SK-N-SH (cell line): ENCODE measurements around the gene ELP1. TPM values are rescaled to one million over a fixed set of nuclear protein-coding genes. Genes with fewer than 3 reads are reported as not detected.

Experiments used
- CTCF ChIA-PET: fragments of 300-600, 350-600 bp; formaldehyde crosslinking; extraction: SDS; loops from one replicate; lab custom pipeline; 2021; lab: Yijun Ruan, JAX
- POLR2A ChIA-PET: fragments of 350-600 bp; sonication (Branson Sonifier 250); formaldehyde crosslinking; extraction: SDS; loops from one replicate; lab custom pipeline; 2020; ENCODE audit warnings: antibody characterized with exemption, inconsistent platforms; lab: Yijun Ruan, JAX
- DNase-seq: peaks from one replicate; pipeline ENCODE4 v3.0.0; 2012
- H2AFZ ChIP-seq: fragments of 200-600 bp; sonication (generic); 2 replicates; pipeline ENCODE4 v1.8.1; 2016; ENCODE audit warnings: antibody characterized with exemption, mild to moderate bottlenecking, low read depth
- H3F3A ChIP-seq: fragments of 200-600 bp; sonication (generic); replicated peaks from 2 replicates; pipeline ENCODE3; 2016; ENCODE audit warnings: antibody characterized with exemption, mild to moderate bottlenecking; ENCODE audit not compliant: insufficient read depth
- H3K27ac ChIP-seq, 2 experiments: fragments of 200-500 bp in 1 of 2; fragments of 200-600 bp in 1 of 2; sonication (Bioruptor generic) in 1 of 2; sonication (generic), shearing (Covaris generic) in 1 of 2; 2 replicates each; pipeline versions ENCODE4 v1.5.1 to v1.6.1; 2014 to 2016; ENCODE audit warnings: low read depth in 2 of 2, inconsistent platforms in 1 of 2, low read length in 1 of 2, mild to moderate bottlenecking in 1 of 2, mixed read lengths in 1 of 2
- H3K27me3 ChIP-seq: fragments of 200-600 bp; sonication (generic), shearing (Covaris generic); 2 replicates; pipeline ENCODE4 v1.6.1; 2016; ENCODE audit warnings: mixed run types; ENCODE audit not compliant: insufficient read depth
- H3K36me3 ChIP-seq, 2 experiments: fragments of 200-500 bp in 1 of 2; fragments of 200-600 bp in 1 of 2; sonication (Bioruptor generic) in 1 of 2; sonication (generic) in 1 of 2; replicated peaks in 1 of 2; 2 replicates each; pipeline versions ENCODE3 to v1.5.1; 2014 to 2016; ENCODE audit warnings: low read length in 1 of 2, mild to moderate bottlenecking in 1 of 2; ENCODE audit not compliant: insufficient read depth in 2 of 2, control insufficient read depth in 1 of 2
- H3K4me1 ChIP-seq, 2 experiments: fragments of 200-500 bp in 1 of 2; fragments of 200-600 bp in 1 of 2; sonication (Bioruptor generic) in 1 of 2; sonication (generic), shearing (Covaris generic) in 1 of 2; 2 replicates each; pipeline versions ENCODE4 v1.5.1 to v1.6.1; 2014 to 2016; ENCODE audit warnings: low read depth in 1 of 2, low read length in 1 of 2, mixed run types in 1 of 2; ENCODE audit not compliant: insufficient read depth in 2 of 2, control insufficient read depth in 1 of 2
- H3K4me2 ChIP-seq: fragments of 200-600 bp; sonication (generic), shearing (Covaris generic); 2 replicates; pipeline ENCODE4 v1.6.1; 2017; ENCODE audit warnings: mixed run types
- H3K4me3 ChIP-seq, 2 experiments: fragments of 200-500 bp in 1 of 2; fragments of 200-600 bp in 1 of 2; sonication (Bioruptor generic) in 1 of 2; sonication (generic), shearing (Covaris generic) in 1 of 2; 2 replicates each; pipeline versions ENCODE4 v1.5.1 to v1.8.1; 2014 to 2016; ENCODE audit warnings: low read depth in 2 of 2, inconsistent platforms in 1 of 2, low read length in 1 of 2, mild to moderate bottlenecking in 1 of 2, mixed read lengths in 1 of 2, moderate library complexity in 1 of 2
- H3K79me2 ChIP-seq: fragments of 200-600 bp; sonication (generic); 2 replicates; pipeline ENCODE4 v1.8.1; 2017; ENCODE audit warnings: mild to moderate bottlenecking; ENCODE audit not compliant: insufficient read depth
- H3K9ac ChIP-seq: fragments of 200-600 bp; sonication (generic); 2 replicates; pipeline ENCODE4 v1.6.1; 2017; ENCODE audit warnings: mixed run types
- H3K9me2 ChIP-seq: fragments of 200-600 bp; sonication (generic); 2 replicates; pipeline ENCODE4 v1.6.1; 2017; ENCODE audit warnings: mixed run types
- H3K9me3 ChIP-seq: fragments of 200-600 bp; sonication (generic); 2 replicates; pipeline ENCODE4 v1.6.1; 2017; ENCODE audit warnings: mixed run types, mild to moderate bottlenecking, moderate library complexity
- H4K20me1 ChIP-seq: fragments of 200-600 bp; sonication (generic); 2 replicates; pipeline ENCODE4 v1.6.1; 2017; ENCODE audit warnings: mild to moderate bottlenecking, mixed run types; ENCODE audit not compliant: insufficient read depth
- EP300 ChIP-seq, 2 experiments: IDR thresholded peaks; 2 replicates each; pipeline versions ENCODE4 v1.4.0 to v1.6.1; 2012; ENCODE audit warnings: borderline replicate concordance in 1 of 2, low read depth in 1 of 2, low read length in 1 of 2
- GABPA ChIP-seq: IDR thresholded peaks from 2 replicates; pipeline ENCODE4 v1.4.0; 2012; ENCODE audit warnings: low read depth, mild to moderate bottlenecking
- IRF3 ChIP-seq: fragments of 150-350 bp; IDR thresholded peaks from 2 replicates; pipeline ENCODE4 v1.6.1; 2016; ENCODE audit warnings: mild to moderate bottlenecking, low read depth, low read length
- NRF1 ChIP-seq: IDR thresholded peaks from 2 replicates; pipeline ENCODE4 v1.6.1; 2012; ENCODE audit warnings: low read depth, mild to moderate bottlenecking, low read length
- REST ChIP-seq: IDR thresholded peaks from 2 replicates; pipeline ENCODE4 v1.6.1; 2012; ENCODE audit warnings: mild to moderate bottlenecking, low read depth, low read length, moderate library complexity
- WGBS: methylation state at CpG from one replicate; pipeline ENCODE4 v1.1.6; 2017; ENCODE audit warnings: low lambda C conversion rate; 5-methylcytosine and 5-hydroxymethylcytosine counted together
- polyA plus RNA-seq, 3 experiments: library from polyadenylated mRNA; depleted of rRNA; stranded (reverse); fragments of >200 nt; gene quantifications; 2 replicates each; pipeline ENCODE4 v1.2.3, GENCODE V29; 2012

The ELP1 gene
- polyA plus RNA-seq, 1 of the 3 experiments (the other 2 are of a cell fraction): 19.1 TPM

DNA sequence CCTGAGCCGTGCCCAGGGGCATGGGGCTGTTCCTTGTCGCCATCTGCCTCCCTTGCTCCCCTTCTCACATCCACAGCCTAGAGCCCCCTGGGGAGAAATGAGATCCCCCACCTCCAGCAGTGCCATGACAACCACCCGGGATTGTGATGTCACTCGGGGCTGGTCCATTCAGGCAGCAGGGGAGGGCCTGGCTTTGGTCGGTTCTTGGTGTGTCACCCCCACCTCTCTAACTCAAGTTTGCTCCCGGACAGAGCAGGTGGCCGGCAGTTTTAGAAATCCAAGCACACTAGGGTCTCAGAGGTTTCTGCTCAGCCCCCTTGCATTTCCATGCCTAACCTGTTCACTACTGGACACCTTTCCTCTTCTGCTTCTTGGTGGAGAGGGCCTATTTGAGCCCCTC is 78.0 kb downstream of the ELP1 start, which contains the start of gene ACTL7B (continued):
- no peak for TF ChIP-seq REST

DNA sequence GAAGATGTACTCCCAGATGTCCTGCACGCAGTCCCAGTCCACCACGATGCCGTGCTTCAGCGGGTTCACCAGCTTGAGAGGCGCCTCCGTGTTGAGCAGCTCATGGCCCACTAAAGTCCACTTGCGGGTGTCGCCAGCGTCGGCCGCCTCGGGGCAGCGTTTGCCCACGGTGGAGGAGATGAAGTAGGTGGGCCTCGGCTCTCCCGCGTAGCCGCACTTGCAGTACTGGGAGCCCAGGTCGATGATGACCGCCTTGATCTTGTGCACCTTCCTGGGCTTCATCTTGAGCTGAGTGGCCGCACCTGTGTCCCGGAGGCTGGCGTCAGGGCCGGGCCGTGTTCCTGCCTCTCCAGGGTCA is 78.4 kb downstream of the ELP1 start:
- Histone ChIP-seq H3K27ac (no peak overlapping the region), H3K79me2 (no peaks in the 10 kb centered on the region), H4K20me1 (no peaks in the 10 kb centered on the region), H2AFZ (no peak overlapping the region), H3K9ac (no peak overlapping the region), H3K4me1 (no peaks in the 10 kb centered on the region), H3K4me2 (no peak overlapping the region), H3K27me3 (no peaks in the 10 kb centered on the region; the same call in 1 of the 2 replicates), H3F3A (no peaks in the 10 kb centered on the region), H3K9me2 (no peaks in the 10 kb centered on the region), H3K4me3 (no peak overlapping the region), H3K36me3 (no peaks in the 10 kb centered on the region), H3K9me3 (no peaks in the 10 kb centered on the region)
- POLR2A ChIA-PET: no interaction called here
- CTCF ChIA-PET: interaction anchor here (1.1 kb wide), 1 partner anchor 9 kb away, joined by 3 read pairs; no protein-coding TSS in a partner anchor
- TF ChIP-seq IRF3 (no peak), EP300 (IDR thresholded peaks at IDR 0.05; ENCODE audit: borderline replicate concordance in 1 of 2, low read depth in 1 of 2, low read length in 1 of 2) (no peak), NRF1 (no peak)
- 81% methylated on average over 16 of the region's 25 CpGs for WGBS
- DNase-seq: no peak

GRCh38 chr9:108854641-108855528 is 79.0 kb downstream of the ELP1 start:
- no peak for DNase-seq
- H3K27ac ChIP-seq: no peak overlapping the region
- no peak overlapping the region for H3K4me3 ChIP-seq
- no peaks in the 10 kb centered on the region for H3F3A ChIP-seq
- no peak overlapping the region for H2AFZ ChIP-seq
- H3K9me2 ChIP-seq: no peaks in the 10 kb centered on the region
- no peaks in the 10 kb centered on the region for H4K20me1 ChIP-seq
- 82% methylated on average over 24 of the region's 59 CpGs for WGBS
- no peaks in the 10 kb centered on the region for H3K36me3 ChIP-seq
- H3K4me1 ChIP-seq: no peaks in the 10 kb centered on the region
- ChIA-PET CTCF (no interaction called here), POLR2A (no interaction called here)
- no peaks in the 10 kb centered on the region; the same call in 1 of the 2 replicates for H3K27me3 ChIP-seq
- no peak for TF ChIP-seq GABPA
- TF ChIP-seq, all 33 proteins: peak for 0
- Histone ChIP-seq H3K9ac (no peak overlapping the region), H3K4me2 (no peak overlapping the region), H3K79me2 (no peaks in the 10 kb centered on the region), H3K9me3 (no peaks in the 10 kb centered on the region)
